HG03439 (cell line): Measurements from ENCODE around the gene DHRSX.
"Not testable (repeated sequence)": the region's sequence is repeated elsewhere in the genome, so short reads cannot be mapped to it uniquely, and the experiment has no call there.

Source experiments
- ATAC-seq: cut with Tn5 transposase; IDR thresholded peaks from one replicate; pipeline ENCODE4 v1.9.1; 2021; ENCODE audit warnings: mild to moderate bottlenecking, moderate library complexity; ENCODE audit not compliant: unreplicated experiment

The DHRSX gene

GRCh38 chrX:2371026-2371711 is 129.6 kb downstream of the DHRSX start:
- ATAC-seq = no peak

- no peak for ATAC-seq
Measured at GRCh38 chrX:2370456-2370855, 130.3 kb downstream of the DHRSX start.

- ATAC-seq = no peak
Measured at GRCh38 chrX:2369206-2369605, 131.6 kb downstream of the DHRSX start.

GRCh38 chrX:2360731-2361130 is 140.0 kb downstream of the DHRSX start:
- ATAC-seq = no peak

- ATAC-seq = not testable (repeated sequence)
Measured at GRCh38 chrX:2359522-2359921, 141.3 kb downstream of the DHRSX start.

GRCh38 chrX:2351999-2352995 is 148.5 kb downstream of the DHRSX start:
- ATAC-seq = no peak

- no peak for ATAC-seq
Measured at GRCh38 chrX:2351321-2351720, 149.5 kb downstream of the DHRSX start.

- not testable (repeated sequence) for ATAC-seq
Measured at GRCh38 chrX:2350703-2351102, 150.1 kb downstream of the DHRSX start.

- ATAC-seq = not testable (repeated sequence)
Measured at GRCh38 chrX:2350036-2350435, 150.7 kb downstream of the DHRSX start.

GRCh38 chrX:2348211-2348610 is 152.6 kb downstream of the DHRSX start:
- no peak for ATAC-seq

- ATAC-seq = no peak
Measured at GRCh38 chrX:2346158-2346557, 154.6 kb downstream of the DHRSX start.

- ATAC-seq = no peak
Measured at GRCh38 chrX:2345562-2345961, 155.2 kb downstream of the DHRSX start.

- no peak for ATAC-seq
Measured at GRCh38 chrX:2343413-2343812, 157.4 kb downstream of the DHRSX start.

GRCh38 chrX:2342874-2343273 is 157.9 kb downstream of the DHRSX start:
- ATAC-seq = no peak

- ATAC-seq = no peak
Measured at GRCh38 chrX:2342281-2342688, 158.5 kb downstream of the DHRSX start.

- no peak for ATAC-seq
Measured at GRCh38 chrX:2340991-2341390, 159.8 kb downstream of the DHRSX start.

- ATAC-seq = no peak
Measured at GRCh38 chrX:2336181-2336580, 164.6 kb downstream of the DHRSX start.

GRCh38 chrX:2334237-2334636 is 166.5 kb downstream of the DHRSX start:
- ATAC-seq = no peak

GRCh38 chrX:2332252-2332651 is 168.5 kb downstream of the DHRSX start:
- no peak for ATAC-seq

GRCh38 chrX:2330910-2331309 is 169.9 kb downstream of the DHRSX start:
- ATAC-seq = no peak

GRCh38 chrX:2330487-2330886 is 170.3 kb downstream of the DHRSX start:
- ATAC-seq = no peak

- ATAC-seq = no peak
Measured at GRCh38 chrX:2327423-2327822, 173.4 kb downstream of the DHRSX start.
